Measurements from ENCODE around the gene HEYL. TPM values are rescaled to one million over a fixed set of nuclear protein-coding genes. Genes with fewer than 3 reads are reported as not detected.

The HEYL gene
- 10 to 100 TPM; 14.3 to 19.6 TPM for total RNA-seq
- polyA plus RNA-seq = 1 to 10 TPM; 7.6 TPM
- long read RNA-seq, donor 1, transcript HEYL-201 (5 exons, 3,661 nt) = major isoform, 9 of 9 reads
- long read RNA-seq, donor 1, partial matches to known transcripts = 0 of 9 reads
- long read RNA-seq, donor 1, other reads (novel, unspliced or antisense) = 0 of 9 reads
- long read RNA-seq, donor 2, transcript HEYL-201 (5 exons, 3,661 nt) = major isoform, 9 of 9 reads
- long read RNA-seq, donor 2, partial matches to known transcripts = 0 of 9 reads
- long read RNA-seq, donor 2, other reads (novel, unspliced or antisense) = 0 of 9 reads
- long read RNA-seq, donor 3, transcript HEYL-201 (5 exons, 3,661 nt) = major isoform, 9 of 9 reads
- long read RNA-seq, donor 3, partial matches to known transcripts = 0 of 9 reads
- long read RNA-seq, donor 3, other reads (novel, unspliced or antisense) = 0 of 9 reads
- long read RNA-seq, donor 4, transcript HEYL-201 (5 exons, 3,661 nt) = major isoform, 6 of 6 reads
- long read RNA-seq, donor 4, partial matches to known transcripts = 0 of 6 reads
- long read RNA-seq, donor 4, other reads (novel, unspliced or antisense) = 0 of 6 reads
- long read RNA-seq, donor 5, transcript HEYL-201 (5 exons, 3,661 nt) = major isoform, 16 of 16 reads
- long read RNA-seq, donor 5, partial matches to known transcripts = 0 of 16 reads
- long read RNA-seq, donor 5, other reads (novel, unspliced or antisense) = 0 of 16 reads

DNA sequence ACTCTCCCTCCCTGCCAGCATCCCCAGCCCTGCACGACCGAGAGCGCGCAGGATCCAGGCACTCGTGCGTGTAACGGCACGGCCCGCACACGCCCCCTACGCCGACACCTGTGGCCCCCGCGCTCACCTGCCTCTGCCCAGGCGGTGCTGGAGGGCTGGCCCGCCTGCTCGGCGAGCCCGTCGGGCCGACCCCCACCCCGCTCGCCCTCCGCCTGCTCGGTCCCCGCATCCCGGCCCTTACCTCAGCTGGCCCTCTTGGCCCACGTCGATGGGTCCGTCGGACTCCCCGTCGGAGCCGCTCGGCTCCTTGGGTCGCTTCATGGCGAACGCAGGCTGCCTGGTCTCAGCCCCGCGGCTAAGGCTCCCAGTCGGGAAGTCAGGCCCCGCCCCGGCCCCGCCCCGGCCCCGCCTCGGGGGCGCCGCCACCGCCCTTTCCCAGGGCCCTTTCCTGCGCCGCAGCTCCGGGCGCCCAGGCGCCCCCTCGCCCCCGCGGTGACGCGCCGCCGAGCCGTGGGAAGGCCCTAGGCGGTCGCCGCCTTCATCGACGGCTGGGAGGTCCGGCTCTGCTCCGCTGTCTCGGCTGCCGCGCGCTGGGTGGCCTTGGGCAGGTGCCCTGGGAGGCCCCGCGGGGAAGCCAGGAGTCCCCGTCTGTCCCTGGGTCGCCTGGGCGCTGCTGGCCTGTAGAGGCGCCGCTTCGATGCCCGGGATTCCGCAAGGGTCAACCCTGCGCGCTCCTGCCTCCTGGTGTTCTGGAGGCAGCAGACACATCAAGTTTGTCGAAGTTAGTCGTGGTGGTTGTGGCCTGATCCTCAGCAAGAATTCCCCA lies at the start of gene HEYL:
Gene HEYL, minus strand, starts transcription at position 339 of the 826 bp plus-strand sequence. Its CDS starts 18 bp downstream, at position 321.
- Histone ChIP-seq H3K4me3 (peak within 1 kb of the TSS; percentile 75), H3K36me3 (ENCODE audit: control insufficient read depth in 4 of 4, insufficient read depth in 4 of 4, low read length in 4 of 4) (no peaks in the 10 kb centered on the region), H3K4me1 (ENCODE audit: control insufficient read depth in 5 of 5, insufficient read depth in 5 of 5, low read length in 5 of 5) (peaks cover 0 to 15% (median 4%) of the 10 kb centered on the region in 5 donors), H3K9ac (ENCODE audit: insufficient read depth in 1 of 2, low read length in 2 of 2) (no peak within 1 kb of the TSS), H3K27ac (ENCODE audit: low read depth in 1 of 2, low read length in 1 of 2) (peak within 1 kb of the TSS; percentile 75 to 77), H3K27me3 (ENCODE audit: control insufficient read depth in 3 of 3, insufficient read depth in 3 of 3, low read length in 2 of 3) (peaks cover 0 to 2% (median 0%) of the 10 kb centered on the region in 3 donors), H3K9me3 (ENCODE audit: control insufficient read depth in 4 of 4, insufficient read depth in 3 of 4, low read length in 3 of 4) (no peaks in the 10 kb centered on the region)
- ATAC-seq (ENCODE audit: insufficient read depth, low FRiP score) = peak; percentile 92
- TF ChIP-seq, protein P1, sequence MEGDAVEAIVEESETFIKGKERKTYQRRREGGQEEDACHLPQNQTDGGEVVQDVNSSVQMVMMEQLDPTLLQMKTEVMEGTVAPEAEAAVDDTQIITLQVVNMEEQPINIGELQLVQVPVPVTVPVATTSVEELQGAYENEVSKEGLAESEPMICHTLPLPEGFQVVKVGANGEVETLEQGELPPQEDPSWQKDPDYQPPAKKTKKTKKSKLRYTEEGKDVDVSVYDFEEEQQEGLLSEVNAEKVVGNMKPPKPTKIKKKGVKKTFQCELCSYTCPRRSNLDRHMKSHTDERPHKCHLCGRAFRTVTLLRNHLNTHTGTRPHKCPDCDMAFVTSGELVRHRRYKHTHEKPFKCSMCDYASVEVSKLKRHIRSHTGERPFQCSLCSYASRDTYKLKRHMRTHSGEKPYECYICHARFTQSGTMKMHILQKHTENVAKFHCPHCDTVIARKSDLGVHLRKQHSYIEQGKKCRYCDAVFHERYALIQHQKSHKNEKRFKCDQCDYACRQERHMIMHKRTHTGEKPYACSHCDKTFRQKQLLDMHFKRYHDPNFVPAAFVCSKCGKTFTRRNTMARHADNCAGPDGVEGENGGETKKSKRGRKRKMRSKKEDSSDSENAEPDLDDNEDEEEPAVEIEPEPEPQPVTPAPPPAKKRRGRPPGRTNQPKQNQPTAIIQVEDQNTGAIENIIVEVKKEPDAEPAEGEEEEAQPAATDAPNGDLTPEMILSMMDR (IDR thresholded peaks at IDR 0.05; ENCODE audit: control extremely low read depth, extremely low read depth) = peak; percentile 37
- peak; percentile 53 to 78 (median 74) for DNase-seq
- 3 to 4% methylated on average over 75 to 88 of the region's 88 CpGs for WGBS, 2 donors

DNA sequence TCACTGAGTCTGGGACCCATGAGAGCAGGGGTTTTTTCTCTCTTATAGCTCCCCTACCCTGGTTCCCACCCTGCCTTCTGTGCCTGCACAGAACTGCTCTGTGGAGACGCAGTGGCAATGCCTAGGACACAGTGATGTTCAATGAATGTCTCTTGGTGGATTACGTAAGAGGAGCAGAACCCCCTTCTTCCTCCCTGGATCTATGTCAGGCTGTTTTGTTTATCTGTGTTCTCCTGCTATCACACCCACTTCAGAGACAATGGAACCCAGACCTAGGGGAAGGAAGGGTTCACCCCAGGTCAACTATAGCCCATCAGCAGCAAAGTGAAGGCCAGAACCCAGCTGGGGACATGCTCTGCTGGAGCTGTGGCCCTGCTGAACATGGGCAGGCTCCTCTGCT lies 49.8 kb upstream of the HEYL start:
- WGBS, 2 donors = 56 to 60% methylated on average over 2 of the region's 2 CpGs

DNA sequence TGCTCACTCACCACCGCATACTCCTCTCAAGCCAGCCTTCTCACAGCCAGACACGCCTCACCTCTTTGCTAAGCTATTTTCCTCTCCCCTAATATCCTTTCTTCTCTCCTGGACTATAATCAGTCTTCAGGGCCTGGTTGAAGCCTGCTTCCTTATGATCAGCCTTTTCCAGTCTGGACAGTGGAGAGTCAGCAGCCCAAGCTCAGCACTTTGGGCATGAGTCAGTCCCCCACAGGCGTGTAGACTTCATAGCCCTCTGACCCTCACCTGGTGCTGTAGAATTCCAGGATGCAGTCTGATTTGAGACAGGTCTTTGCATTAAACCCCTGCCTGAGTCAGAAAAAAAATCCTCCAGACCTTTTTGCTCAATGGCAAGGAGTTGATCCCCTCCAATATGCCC lies 49.3 kb upstream of the HEYL start:
- no peak overlapping the region for H3K27ac ChIP-seq (ENCODE audit: low read depth in 1 of 2, low read length in 1 of 2)
- no peak for ATAC-seq (ENCODE audit: insufficient read depth, low FRiP score)

More for the DNA sequence above, 49.8 kb upstream of the HEYL start:
- no peaks in the 10 kb centered on the region for H3K36me3 ChIP-seq (ENCODE audit: control insufficient read depth in 4 of 4, insufficient read depth in 4 of 4, low read length in 4 of 4)
- peaks cover 0 to 73% (median 73%) of the 10 kb centered on the region in 3 donors for H3K27me3 ChIP-seq (ENCODE audit: control insufficient read depth in 3 of 3, insufficient read depth in 3 of 3, low read length in 2 of 3)
- H3K9me3 ChIP-seq (ENCODE audit: control insufficient read depth in 4 of 4, insufficient read depth in 3 of 4, low read length in 3 of 4) = no peaks in the 10 kb centered on the region
- no peak overlapping the region for H3K9ac ChIP-seq (ENCODE audit: insufficient read depth in 1 of 2, low read length in 2 of 2)
- TF ChIP-seq, protein P1 (IDR thresholded peaks at IDR 0.05; ENCODE audit: control extremely low read depth, extremely low read depth) = no peak
- DNase-seq = no peak
- no peak for ATAC-seq (ENCODE audit: insufficient read depth, low FRiP score)
- H3K4me1 ChIP-seq (ENCODE audit: control insufficient read depth in 5 of 5, insufficient read depth in 5 of 5, low read length in 5 of 5) = peaks cover 0 to 23% (median 7%) of the 10 kb centered on the region in 5 donors
- no peak overlapping the region for H3K27ac ChIP-seq (ENCODE audit: low read depth in 1 of 2, low read length in 1 of 2)
- no peak overlapping the region for H3K4me3 ChIP-seq

More for the DNA sequence above, 49.3 kb upstream of the HEYL start:
- Histone ChIP-seq H3K27me3 (ENCODE audit: control insufficient read depth in 3 of 3, insufficient read depth in 3 of 3, low read length in 2 of 3) (peaks cover 0 to 78% (median 70%) of the 10 kb centered on the region in 3 donors), H3K9me3 (ENCODE audit: control insufficient read depth in 4 of 4, insufficient read depth in 3 of 4, low read length in 3 of 4) (no peaks in the 10 kb centered on the region), H3K9ac (ENCODE audit: insufficient read depth in 1 of 2, low read length in 2 of 2) (no peak overlapping the region), H3K4me3 (no peak overlapping the region), H3K36me3 (ENCODE audit: control insufficient read depth in 4 of 4, insufficient read depth in 4 of 4, low read length in 4 of 4) (no peaks in the 10 kb centered on the region), H3K4me1 (ENCODE audit: control insufficient read depth in 5 of 5, insufficient read depth in 5 of 5, low read length in 5 of 5) (peaks cover 0 to 25% (median 7%) of the 10 kb centered on the region in 5 donors)
- TF ChIP-seq, protein P1 (IDR thresholded peaks at IDR 0.05; ENCODE audit: control extremely low read depth, extremely low read depth) = no peak
- DNase-seq = no peak
- 77 to 80% methylated on average over 3 of the region's 3 CpGs for WGBS, 2 donors
